Measurements from ENCODE around the gene GJB2.

GJB2 gene

DNA sequence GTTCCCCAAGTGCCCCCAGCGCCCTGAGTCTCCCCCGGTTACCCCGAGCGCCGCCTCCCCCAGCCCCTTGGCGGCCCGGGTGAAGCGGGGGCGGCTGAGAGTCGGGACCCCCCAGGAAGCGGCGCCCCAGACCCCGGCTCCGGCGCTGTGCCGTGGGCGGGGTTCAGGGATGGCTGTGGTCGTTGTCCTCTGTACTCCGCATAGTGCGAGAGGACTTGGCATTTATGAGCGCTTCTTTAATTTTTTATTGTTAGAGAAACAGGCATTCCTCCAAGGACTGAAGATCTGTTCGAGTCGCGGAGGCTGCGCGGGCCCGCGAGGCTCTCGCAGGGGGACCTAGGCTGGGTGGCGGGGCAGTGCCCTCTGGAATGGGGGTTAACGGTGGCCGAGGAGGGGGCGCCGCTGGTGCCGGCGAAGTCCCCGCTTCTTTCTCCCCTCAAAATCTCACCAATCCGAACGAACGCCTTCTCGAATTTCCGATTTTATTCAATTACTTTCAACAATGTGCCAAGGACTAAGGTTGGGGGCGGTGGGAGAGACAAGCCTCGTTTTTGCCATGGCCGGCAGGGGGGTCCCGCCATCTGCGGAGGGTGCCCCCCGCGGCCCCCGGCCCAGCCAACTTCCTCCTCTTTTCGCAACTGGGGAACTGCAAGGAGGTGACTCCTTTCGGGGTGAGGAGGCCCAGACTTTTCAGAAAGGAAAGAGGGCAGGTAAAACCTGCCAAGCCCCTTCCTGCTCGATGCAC lies 596 bp upstream of the GJB2 start:
- no peak for DNase-seq (ENCODE audit: extremely low read depth in 1 of 2, low read depth in 1 of 2)

DNA sequence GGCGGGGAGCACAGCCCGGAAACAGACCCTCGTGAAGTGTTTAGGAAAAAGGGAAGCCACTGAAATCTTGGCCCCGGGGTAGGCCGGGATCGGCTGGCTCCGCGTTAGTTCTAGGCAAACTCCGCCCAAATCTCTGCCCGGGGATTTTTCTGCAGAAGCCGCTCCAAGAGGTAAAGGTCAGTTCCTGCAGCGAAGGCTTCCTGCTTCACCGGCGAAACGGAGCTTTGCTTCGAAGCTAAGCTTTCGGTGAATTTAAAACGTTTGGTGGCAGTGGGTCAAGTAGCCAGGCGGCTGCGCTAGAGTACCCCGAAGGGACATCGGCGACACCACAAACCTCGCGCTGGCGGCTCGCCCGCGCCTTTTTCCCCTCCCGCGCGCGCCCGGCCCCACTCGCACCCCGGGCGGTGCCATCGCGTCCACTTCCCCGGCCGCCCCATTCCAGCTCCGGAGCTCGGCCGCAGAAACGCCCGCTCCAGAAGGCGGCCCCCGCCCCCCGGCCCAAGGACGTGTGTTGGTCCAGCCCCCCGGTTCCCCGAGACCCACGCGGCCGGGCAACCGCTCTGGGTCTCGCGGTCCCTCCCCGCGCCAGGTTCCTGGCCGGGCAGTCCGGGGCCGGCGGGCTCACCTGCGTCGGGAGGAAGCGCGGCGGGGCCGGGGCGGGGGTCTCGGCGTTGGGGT lies 441 bp downstream of the GJB2 start:
- DNase-seq (ENCODE audit: extremely low read depth in 1 of 2, low read depth in 1 of 2) = no peak

DNA sequence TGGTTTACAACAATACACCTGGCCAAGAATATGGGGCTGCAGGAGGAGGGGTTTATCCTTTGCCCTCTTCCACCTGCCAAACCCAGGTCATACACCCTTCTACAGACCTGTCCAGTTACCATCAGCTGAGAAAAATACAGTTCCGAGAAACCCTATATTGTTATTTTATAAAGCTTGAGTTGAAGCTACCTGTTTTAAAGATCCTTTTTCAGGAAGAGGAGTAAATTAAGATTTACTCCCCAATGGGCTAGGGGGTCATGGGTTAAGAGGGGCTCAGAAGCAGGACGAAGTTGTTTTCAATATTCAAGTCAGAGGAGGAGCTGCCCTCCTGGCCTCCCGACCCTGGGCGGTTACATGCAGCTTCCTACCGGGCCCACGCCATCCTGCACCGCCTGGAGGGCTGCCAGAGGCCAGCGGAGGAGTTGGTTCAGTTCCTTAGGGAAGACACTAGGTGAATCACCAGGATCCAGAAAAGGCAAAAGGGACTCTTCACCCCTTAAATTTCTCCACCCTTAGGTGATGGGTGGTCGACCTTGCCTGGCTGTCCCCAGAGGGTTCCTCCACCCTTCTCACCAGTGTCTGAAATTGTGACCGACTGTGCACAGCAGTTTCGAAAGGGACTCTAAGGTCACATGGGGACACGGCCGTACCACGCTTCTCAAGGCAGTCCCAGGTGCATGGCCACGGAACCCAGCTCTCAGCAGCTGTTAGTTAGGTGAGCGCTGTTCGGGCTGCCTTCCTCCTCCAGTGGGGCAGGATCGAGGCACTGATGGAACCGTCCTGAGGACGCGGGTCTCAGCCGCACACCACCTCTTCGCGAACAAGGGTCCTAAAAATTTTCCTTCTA lies 1.2 kb downstream of the GJB2 start:
- no peak for DNase-seq (ENCODE audit: extremely low read depth in 1 of 2, low read depth in 1 of 2)

DNA sequence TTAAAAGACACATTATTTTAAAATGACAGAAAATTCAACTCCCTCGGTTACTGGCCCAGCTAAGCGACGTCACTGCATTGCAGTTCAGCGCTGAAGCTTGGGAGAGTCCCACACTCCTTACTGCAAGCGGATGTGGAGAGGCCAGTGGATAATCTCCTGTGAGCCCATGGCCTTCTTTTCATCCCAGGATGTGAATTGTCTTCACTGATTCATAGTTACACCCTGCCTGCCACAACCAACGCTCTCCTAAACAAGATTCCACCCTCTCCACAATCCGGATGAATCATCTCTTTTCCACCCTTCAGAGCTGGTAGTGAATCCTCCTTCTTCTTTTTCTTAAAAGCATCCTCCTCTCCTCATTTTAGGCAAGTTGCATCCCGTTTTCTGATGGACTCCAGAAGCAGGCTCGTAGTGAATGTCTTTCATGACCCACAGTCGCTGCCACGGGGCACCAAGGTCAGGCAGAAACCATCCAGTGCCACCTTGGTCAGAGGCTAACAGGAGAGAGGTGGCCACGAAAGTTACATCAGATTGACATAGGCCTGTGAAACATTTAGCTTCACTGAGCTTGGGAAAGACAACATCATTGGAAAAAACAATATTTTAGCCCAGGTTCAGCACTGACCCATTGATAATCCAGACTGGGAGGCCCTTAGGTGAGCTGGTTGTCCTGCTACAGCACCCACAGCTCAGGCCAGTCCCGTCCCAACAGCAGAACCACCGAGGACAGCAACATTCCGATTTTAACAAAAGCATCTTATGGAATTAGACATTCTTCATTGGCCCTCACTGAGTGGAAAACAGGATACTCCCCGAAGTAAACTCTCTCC lies 2.0 kb downstream of the GJB2 start:
- no peak for DNase-seq (ENCODE audit: extremely low read depth in 1 of 2, low read depth in 1 of 2)

DNA sequence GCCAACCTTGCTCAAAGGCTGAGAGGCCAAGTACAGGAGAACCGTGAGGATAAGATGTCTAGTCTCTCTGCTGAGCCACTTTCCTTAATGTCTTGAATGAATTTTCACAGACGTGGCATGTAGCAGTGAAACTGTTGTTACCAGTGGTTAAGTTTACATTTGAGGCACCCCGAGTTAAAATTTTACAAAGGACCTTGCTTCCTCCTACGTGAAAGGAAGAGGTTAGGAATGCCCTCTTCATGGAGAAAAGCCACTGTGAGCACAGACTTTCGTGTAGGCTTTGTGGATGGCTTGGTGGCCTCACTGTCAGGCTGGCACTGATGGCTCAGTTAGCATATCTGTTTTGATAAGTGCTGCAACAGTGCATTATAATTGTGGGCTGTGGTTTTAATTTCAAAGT lies 2.7 kb downstream of the GJB2 start:
- DNase-seq (ENCODE audit: extremely low read depth in 1 of 2, low read depth in 1 of 2) = no peak

DNA sequence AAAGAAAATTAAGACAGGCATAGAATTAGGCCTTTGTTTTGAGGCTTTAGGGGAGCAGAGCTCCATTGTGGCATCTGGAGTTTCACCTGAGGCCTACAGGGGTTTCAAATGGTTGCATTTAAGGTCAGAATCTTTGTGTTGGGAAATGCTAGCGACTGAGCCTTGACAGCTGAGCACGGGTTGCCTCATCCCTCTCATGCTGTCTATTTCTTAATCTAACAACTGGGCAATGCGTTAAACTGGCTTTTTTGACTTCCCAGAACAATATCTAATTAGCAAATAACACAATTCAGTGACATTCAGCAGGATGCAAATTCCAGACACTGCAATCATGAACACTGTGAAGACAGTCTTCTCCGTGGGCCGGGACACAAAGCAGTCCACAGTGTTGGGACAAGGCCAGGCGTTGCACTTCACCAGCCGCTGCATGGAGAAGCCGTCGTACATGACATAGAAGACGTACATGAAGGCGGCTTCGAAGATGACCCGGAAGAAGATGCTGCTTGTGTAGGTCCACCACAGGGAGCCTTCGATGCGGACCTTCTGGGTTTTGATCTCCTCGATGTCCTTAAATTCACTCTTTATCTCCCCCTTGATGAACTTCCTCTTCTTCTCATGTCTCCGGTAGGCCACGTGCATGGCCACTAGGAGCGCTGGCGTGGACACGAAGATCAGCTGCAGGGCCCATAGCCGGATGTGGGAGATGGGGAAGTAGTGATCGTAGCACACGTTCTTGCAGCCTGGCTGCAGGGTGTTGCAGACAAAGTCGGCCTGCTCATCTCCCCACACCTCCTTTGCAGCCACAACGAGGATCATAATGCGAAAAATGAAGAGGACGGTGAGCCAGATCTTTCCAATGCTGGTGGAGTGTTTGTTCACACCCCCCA lies 3.8 kb downstream of the GJB2 start:
- DNase-seq (ENCODE audit: extremely low read depth in 1 of 2, low read depth in 1 of 2) = no peak

DNA sequence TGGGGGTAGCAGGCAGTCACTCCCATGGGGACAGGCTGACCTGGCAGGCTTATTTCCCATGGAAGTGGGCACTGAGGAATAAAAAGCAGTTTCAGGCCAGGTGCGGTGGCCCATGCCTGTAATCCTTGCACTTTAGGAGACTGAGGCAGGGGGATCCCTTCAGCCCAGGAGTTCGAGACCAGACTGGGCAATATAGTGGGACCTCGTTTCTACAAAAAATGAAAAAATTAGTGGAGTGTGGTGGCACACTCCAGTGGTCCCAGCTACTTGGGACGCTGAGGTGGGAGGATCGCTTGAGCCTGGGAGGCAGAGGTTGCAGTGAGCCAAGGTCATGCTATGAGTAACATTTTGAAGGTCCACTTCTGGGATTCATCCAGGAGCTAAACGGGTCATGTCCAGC lies 6.0 kb downstream of the GJB2 start:
- no peak for DNase-seq (ENCODE audit: extremely low read depth in 1 of 2, low read depth in 1 of 2)

DNA sequence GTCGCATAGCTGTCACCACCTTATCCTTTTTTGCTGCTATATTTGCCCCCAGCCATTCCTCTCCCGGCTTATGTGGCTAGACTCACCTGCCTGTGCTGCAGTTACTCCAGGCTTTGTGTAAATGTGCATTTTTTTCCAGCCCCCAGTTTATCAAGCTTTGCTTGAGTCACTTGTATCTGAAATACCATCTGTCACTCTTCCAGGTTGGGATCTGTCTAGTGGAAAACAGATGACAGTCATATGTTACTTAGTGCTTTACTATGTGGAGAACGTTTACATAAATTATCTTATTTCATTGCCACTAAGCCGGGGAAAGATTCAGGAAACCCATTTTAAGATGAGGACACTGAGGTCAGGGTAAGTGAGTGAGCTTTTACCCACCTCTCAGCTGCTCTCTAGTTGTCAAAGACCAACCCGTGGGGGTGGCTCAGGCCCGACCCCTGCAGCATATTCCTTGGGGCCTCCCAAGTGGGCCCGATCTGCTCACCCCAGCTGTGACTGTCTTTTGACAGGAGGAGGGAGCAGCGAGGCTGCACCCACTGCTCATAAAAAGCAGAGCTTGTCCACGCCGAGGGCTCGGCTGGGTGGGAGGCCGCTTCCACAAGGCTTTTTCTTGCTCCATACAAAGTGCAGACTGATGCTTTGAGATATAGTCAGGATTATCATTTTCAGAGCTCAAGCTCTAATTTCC lies 7.2 kb downstream of the GJB2 start:
- DNase-seq (ENCODE audit: extremely low read depth in 1 of 2, low read depth in 1 of 2) = no peak

DNA sequence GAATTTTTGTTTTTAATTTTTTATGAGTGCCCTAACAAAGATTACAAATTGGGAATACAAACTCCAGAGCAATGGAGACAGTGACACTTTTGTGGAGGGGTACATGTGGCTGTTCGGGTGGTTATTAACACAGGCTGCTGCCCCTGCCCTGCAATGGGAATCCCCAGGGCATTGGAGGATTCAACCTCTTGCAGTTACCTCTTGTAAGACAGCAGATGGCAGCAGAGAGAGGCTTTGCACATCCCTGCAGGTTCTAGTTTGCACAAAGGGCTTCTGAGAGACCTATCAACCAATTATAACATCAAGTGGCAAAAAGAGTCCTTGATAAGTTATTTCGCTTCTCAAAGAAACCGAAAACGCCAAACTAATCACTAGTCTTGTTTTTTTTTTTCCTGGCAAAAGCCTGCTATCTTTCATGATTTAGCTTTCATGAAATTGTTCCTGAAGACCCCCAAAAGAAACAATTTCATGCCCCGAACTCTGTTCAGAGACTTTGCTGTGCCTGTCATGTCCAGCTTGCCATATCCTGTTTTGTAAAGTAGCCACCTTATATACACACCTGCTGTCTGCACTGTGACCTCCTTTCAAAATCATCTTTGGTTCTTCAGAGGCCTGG lies 10.4 kb downstream of the GJB2 start:
- no peak for DNase-seq (ENCODE audit: extremely low read depth in 1 of 2, low read depth in 1 of 2)

DNA sequence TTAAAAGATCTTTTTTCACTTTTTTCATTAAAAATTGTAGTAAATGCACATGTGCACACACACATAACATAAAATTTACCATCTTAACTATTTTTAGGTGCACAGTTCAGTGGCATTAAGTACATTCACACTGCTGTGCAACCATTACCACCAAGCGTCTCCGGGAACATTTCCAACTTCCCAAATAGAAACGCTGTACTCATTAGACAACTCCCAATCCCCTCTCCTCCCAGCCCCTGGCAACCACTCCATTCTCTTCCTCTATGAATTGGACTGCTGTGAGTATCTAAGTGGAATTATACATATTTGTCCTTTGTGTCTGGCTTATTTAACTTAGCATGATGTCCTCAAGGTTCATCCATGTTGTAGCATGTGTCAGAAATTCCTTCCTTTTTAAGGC lies 11.6 kb downstream of the GJB2 start:
- no peak for DNase-seq (ENCODE audit: extremely low read depth in 1 of 2, low read depth in 1 of 2)

DNA sequence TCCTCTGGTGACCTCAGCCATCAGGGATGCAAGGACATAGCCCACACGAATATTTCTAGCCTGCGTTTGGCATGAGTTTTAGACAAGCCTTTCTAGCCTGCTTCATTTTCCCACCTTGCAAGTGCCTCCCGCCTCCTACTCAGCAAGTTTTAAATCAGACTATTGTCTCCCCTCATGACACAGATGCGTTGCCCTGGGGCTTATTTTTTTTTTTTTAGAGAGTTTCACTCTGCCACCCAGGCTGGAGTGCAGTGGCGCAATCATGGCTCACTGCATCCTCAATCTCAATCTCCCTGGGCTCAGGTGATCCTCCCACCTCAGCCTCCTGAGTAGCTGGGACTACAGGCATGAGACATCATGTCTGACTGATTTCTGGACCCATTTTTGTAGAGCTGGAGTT lies 14.6 kb downstream of the GJB2 start:
- DNase-seq (ENCODE audit: extremely low read depth in 1 of 2, low read depth in 1 of 2) = no peak

DNA sequence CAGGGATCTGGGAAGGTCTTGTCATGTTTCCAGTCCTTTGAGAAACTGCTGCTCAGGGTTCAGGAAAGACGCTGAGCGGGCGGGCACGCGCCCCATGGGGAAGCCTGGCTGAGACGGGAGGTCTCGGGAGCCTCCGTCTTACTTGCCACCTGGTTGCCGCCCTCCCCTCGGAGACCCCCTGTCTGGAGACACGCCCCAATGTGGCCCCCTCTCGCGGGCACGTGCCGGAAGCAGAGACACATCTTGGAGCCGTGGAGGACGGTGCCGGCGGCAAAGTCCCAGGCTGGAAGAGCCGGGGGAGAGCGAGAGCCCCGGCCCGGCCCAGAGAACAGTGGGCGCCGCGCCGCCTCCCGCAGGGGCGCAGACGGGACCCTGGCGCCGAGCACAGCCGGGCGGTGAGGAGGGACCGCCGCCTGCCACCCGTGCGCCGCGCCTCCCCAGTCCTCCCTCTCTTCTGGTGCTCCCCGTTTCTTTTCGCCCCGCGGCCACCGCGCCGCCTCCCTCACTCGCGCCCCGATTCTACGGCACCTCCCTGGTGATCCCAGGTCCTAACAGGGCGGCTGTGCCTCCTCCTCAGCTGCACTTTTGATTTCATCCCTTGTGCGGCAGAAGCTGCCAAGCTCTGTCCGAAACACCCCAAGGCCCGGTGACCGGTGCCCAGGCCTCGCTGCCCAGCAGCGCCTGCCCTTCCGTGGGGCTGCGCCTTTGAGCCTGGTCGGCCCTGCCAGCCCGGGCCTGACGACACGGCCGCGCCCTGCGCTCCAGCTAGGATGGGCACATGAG lies 15.5 kb downstream of the GJB2 start:
- no peak for DNase-seq (ENCODE audit: extremely low read depth in 1 of 2, low read depth in 1 of 2)

DNA sequence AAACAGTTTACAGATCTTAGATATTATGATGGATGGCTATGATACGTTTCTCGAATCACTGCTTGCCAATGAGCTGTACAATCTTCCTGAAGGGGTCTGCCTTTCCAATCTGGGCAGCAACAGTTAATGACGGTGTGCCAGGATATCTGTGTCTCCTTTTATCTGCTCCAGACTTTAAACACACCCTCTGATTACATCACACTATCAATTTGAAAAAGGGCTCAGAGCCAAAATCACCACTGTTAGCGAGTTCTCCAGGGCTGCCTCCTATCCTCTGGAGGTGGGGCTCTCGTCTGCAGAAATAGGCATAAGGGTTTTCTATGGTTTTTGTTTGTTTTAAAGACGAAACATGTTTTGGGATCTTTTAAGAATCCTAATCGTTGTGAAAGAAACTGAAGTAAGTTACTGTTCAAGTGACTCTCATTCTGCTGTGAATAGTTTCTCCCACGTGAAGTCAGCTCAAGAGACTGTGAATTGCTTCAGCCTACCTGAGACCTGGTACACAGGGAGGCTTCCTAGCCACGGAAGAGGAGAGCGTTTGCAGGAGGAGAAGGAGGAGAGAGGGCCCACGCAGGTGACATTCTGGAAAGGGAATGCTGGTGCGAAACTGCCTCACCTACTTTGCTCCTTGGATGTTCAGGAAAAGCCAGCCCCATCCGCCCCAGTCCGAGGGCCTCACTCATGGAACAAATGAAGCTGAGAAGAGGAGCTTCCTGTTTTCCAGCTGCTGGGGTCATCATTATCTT lies 16.7 kb downstream of the GJB2 start:
- DNase-seq (ENCODE audit: extremely low read depth in 1 of 2, low read depth in 1 of 2) = no peak

DNA sequence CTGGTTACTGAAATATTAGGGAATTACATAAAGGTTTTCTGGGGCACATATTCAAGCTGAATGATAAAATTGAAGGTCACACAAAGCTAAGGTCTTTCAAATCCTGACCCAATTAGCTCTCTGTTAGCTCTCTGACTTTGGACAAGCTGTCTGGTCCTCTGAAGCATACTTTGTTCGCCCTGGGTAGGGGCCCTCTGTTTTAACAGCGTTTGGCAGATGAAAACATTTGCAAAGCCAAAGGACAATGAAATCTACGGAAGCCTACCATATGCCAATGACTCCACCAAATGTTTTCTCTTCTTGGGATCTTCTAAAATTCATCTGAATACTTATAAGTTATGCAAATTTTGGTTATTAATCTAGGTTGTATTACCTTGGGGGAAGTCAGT lies 17.3 kb downstream of the GJB2 start:
- no peak for DNase-seq (ENCODE audit: extremely low read depth in 1 of 2, low read depth in 1 of 2)

DNA sequence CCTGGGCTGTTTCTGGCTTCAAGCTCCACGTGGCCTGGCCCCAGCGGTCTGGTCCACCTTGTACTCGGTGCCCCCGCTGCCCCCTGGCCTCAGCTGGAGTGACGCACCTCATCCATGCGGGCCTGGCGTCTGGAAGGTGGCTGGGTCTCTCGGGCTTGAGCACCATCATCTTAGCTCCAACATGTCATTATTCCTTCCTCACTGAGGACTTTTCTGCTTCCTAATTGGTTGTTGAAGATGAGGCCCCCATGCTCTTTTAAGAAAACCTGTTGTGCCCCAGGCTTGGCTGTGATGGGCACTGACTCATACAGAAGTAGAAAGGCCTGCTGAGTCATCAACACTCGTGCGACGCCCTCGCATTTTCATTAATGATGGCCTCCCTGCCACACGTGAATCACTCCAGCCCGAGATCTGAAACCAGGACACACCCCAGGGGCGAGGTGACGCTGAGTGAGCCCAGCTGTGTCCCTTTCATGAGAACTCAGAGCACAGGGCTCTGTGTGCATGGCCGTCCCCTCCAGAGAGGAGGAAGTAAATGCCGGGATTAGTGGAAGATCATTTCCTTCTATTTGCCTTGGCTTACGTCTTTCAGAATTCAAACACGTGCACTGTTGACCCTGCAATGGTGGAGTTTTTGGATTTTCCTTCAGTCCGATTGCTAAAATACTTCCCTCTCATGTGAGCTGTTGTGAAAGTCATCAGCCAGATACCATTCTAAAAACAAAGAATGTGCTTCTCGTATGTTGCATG lies 17.9 kb downstream of the GJB2 start:
- DNase-seq (ENCODE audit: extremely low read depth in 1 of 2, low read depth in 1 of 2) = no peak

DNA sequence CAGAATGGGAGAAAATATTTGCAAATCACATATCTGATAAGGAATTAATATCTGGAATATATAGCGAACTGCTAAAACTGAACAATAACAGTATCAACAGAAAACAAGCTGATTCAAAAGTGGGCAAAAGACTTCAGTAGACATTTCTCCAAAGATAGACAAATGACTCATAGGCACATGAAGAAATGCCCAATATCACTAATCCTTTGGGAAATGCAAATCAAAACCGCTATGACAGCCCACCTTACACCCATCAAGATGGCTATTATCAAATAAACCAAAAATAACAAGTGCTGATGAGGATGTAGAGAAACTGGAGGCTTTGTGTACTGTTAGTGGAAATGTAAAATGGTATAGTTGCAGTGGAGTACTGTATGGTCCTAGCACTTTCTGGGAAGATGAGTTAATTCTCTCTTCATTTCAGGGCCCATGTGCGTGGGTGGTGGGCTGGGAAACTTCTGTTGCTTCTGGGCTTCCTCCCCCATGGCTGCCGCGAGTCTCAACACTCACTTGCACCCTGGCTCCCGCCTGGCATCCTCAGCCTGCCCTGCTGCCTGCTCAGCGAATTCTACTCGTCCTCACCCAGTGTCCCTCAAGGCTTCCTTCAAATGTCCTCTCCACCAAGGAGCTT lies 19.5 kb downstream of the GJB2 start:
- no peak for DNase-seq (ENCODE audit: extremely low read depth in 1 of 2, low read depth in 1 of 2)

Measured in activated CD8-positive, alpha-beta memory T cell treated with anti-CD3 and anti-CD28 coated beads for 1 hour (primary cell).